ENCODE measurements around the gene ZNF688. TPM values are rescaled to one million over a fixed set of nuclear protein-coding genes. Genes with fewer than 3 reads are reported as not detected.
A peak's percentile ranks its signal among the peaks of the same experiment; 100 is the strongest.

The ZNF688 gene
- total and polyA plus RNA-seq, 2 of the 13 experiments (the other 11 are each of a cell fraction or from before 2014, with no cell fraction given), result 2.4 to 5.4 TPM

- 0 out of 2 replicates have a peak, but pooled peaks have one; percentile 20 for TF ChIP-seq MTERF4 (CRISPR knock-in tag; IDR thresholded peaks at IDR 0.05)
- TF ChIP-seq USF2 (IDR thresholded peaks at IDR 0.05; ENCODE audit: low read depth, low read length), result no peak
- TF ChIP-seq USF2 (CRISPR knock-in tag; IDR thresholded peaks at IDR 0.05; ENCODE audit: borderline replicate concordance), result 0 out of 2 replicates have a peak, but pooled peaks have one; percentile 39
- no peak for TF ChIP-seq NONO (IDR thresholded peaks at IDR 0.05)
- TF ChIP-seq NONO (CRISPR knock-in tag; conservative IDR thresholded peaks at IDR 0.05), result 0 out of 2 replicates have a peak, but pooled peaks have one; percentile 45
- TF ChIP-seq ZNF276 (CRISPR knock-in tag; IDR thresholded peaks at IDR 0.05; ENCODE audit: low read depth), result 0 out of 2 replicates have a peak, but pooled peaks have one; percentile 35
- TF ChIP-seq ZNF18 (CRISPR knock-in tag; IDR thresholded peaks at IDR 0.05; ENCODE audit: insufficient replicate concordance), result no peak
- TF ChIP-seq DNMT1 (CRISPR knock-in tag; IDR thresholded peaks at IDR 0.05), result peak; percentile 29; the same call in 1 of the 2 replicates
- TF ChIP-seq ZBTB7A (CRISPR knock-in tag; IDR thresholded peaks at IDR 0.05), result no peak
- TF ChIP-seq SYNCRIP (IDR thresholded peaks at IDR 0.05; ENCODE audit: insufficient read depth, low read depth, low read length), result no peak
- TF ChIP-seq MYPOP (CRISPR knock-in tag; IDR thresholded peaks at IDR 0.05), result no peak
- TF ChIP-seq SOX13 (IDR thresholded peaks at IDR 0.05), result no peak
- TF ChIP-seq SOX13 (CRISPR knock-in tag; conservative IDR thresholded peaks at IDR 0.05 in 1 of 2, IDR thresholded peaks at IDR 0.05 in 1 of 2), result no peak
- TF ChIP-seq ZNF430 (CRISPR knock-in tag; IDR thresholded peaks at IDR 0.05), result peak; percentile 56; the same call in 1 of the 2 replicates
- no peak for TF ChIP-seq ZNF720 (CRISPR knock-in tag; IDR thresholded peaks at IDR 0.05)
- TF ChIP-seq MLX (CRISPR knock-in tag; IDR thresholded peaks at IDR 0.05), result no peak
- TF ChIP-seq ZNF33B (CRISPR knock-in tag; IDR thresholded peaks at IDR 0.05), result 0 out of 2 replicates have a peak, but pooled peaks have one; percentile 78
- no peak for TF ChIP-seq THAP11 (CRISPR knock-in tag; IDR thresholded peaks at IDR 0.05)
- TF ChIP-seq TBX2 (CRISPR knock-in tag; IDR thresholded peaks at IDR 0.05; ENCODE audit: borderline replicate concordance), result peak; percentile 71
Measured at GRCh38 chr16:30539000-30539964, 32.2 kb downstream of the ZNF688 start (continued).

Data from HepG2 (cell line).